Measurements from ENCODE around the gene LDAH.
"Not testable (repeated sequence)": the region's sequence is repeated elsewhere in the genome, so short reads cannot be mapped to it uniquely, and the experiment has no call there.

LDAH gene

GRCh38 chr2:20716164-20716563, 106.7 kb downstream of the LDAH start:
- DNase-seq: not testable (repeated sequence)

GRCh38 chr2:20714412-20714811, 108.5 kb downstream of the LDAH start:
- not testable (repeated sequence) for DNase-seq

GRCh38 chr2:20713585-20713984, 109.3 kb downstream of the LDAH start:
- DNase-seq: not testable (repeated sequence)

DNA sequence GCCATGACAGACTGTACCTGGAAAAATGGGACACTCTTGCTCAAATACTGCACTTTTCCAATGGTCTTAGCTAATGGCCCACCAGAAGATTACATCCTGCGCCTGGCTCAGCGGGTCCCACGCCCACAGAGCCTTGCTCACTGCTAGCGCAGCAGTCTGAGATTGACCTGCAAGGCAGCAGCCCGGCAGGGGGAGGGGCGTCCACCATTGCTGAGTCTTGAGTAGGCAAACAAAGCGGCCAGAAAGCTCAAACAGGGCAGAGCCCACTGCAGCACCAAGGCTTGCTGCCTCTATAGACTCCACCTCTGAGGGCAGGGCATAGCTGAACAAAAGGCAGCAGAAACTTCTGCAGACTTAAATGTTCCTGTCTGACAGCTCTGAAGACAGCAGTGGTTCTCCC, 111.3 kb downstream of the LDAH start:
- not testable (repeated sequence) for DNase-seq

DNA sequence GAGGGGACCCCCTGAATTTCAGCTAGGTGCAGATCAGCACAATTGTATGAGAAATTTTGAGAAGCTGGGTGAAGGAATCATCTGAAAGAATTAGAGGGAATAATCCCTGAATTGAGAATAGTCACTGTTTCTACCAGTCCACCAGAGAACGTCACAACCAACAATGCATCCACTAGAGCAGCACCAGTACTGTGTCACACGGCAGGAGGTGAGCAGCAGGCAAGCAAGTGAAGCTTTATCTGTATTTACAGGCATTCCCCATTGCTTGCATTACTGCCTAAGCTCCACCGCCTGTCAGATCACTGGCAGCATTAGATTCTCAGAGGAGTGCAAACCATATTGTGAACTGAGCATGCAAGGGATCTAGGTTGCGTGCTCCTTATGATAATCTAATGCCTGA, 115.3 kb downstream of the LDAH start:
- DNase-seq: no peak

- no peak for DNase-seq
These were observed 116.1 kb downstream of the LDAH start for GRCh38 chr2:20706786-20707185.

DNA sequence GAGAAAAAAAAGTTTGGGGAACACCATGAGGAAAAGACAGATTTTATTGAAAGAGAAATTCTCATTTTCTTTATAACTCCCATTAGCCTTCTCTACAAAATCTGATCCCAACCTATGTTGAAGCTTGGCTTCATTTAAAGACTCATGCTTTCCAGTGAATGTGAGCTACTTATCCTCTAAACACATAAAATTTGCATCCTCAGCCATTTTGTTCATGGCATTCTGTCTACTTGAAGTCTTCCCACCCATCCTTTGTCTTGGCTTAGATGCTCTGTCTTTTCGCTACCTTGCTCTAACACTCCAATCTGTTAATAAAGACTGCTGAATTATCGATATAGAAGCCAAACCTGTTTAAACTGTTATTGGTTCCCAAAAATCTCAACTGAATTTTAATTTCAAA, 116.7 kb downstream of the LDAH start:
- no peak for DNase-seq

DNA sequence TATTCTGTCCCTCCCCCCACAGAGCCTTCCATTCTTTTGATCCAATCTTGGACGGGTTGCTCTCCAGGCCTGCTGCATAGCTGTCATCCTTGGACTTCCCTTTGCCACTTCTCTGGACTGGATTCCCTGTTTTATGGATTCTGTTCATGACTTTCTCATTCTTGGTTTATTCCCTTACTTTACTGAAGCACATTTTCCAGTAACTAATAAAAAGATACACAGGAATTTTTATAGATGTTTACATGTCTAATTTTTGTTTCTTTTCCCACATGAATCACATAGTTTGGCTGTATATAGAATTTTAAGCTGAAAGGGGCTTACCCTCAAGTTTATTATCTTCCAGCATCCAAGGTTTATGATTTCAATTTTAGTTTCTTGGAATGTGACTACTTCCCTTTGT, 118.0 kb downstream of the LDAH start:
- DNase-seq: no peak

DNA sequence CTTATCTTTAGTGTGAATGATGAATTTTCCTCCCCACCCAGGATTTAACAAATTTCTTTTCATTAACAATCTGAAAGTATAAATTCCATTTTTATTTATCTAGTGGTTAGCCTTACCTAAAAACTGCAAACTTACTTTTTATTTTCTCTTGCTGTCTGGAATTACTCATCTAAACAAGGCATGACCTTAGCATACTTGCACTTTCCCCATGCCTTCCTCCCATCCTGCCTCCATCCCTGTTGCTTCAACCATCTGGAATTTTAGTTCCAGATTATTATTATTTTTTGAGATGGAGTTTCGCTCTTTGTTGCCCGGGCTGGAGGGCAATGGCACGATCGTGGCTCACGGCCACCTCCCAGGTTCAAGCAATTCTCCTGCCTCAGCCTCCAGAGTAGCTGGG, 120.3 kb downstream of the LDAH start:
- DNase-seq: no peak

DNA sequence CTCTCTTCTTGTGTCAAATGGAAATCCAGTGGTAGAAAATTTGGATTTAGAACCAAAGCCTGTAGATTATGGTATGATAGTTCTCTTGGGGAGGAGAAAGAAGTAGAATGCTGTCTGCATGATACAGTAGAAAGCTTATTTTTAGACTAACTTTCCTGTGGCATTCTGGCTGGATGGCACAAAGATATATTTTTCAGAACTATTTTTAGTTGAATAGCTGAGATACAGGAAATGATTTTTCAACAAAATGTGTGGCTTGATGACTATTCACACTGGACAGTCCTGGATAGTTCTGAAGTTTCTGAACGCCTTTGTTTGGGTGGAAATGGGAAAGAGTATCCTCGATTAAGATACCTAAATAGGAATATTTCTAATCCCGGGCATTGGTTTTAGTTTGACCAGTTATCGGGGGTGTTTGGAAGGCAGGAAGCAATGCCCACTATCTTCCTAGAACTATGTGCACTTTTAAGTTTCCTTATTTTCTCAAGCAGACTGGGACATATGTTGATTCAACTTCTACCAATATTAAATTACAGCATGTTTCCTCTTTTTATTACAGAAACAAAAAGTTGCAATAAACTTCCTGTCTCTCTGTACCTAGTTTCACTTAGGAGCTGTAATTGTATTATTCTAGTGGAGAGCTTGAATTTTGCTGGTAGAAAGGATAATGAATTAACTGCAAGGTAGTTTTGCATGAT, 123.8 kb downstream of the LDAH start:
- no peak for DNase-seq

- no peak for DNase-seq
These were observed 125.5 kb downstream of the LDAH start for GRCh38 chr2:20697322-20697934.

DNA sequence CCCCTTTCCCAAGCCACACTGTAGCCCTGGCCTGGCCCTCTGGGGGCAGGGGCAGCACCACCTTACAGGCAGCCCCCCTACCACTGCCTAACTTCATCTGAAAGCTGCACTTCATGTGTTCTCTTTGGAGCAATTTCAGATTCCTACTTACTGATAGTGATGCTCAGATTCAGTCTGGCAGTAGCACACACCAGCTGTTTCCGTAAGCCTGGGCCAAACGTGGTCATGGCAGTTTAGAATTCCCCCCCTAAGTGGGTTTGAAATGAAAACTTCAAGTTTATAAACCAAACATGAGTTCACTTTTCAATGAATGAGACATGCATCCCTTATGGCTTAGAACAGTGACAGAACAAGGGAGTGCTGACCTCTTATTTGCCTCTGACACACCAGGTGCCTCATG, 126.5 kb downstream of the LDAH start:
- no peak for DNase-seq

DNA sequence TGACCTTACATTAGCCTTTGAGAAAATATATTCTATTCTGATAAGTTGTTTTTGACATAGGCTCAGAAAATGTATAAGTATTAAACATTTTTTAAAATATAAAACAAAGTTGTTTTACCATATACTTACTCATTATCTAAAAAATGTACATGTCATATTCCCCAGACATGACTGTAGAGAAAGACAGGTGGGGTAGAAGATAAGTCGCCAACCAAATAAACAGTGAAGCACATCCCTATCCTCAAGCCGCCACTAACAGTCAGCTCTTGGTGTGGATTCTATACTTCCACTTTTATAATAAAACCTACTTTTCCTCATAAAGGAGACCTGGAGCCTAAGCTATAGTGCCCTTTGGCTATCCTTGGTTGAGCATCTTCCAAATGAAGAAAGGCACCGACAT, 129.6 kb downstream of the LDAH start:
- no peak for DNase-seq

- no peak for DNase-seq
These were observed 130.8 kb downstream of the LDAH start for GRCh38 chr2:20692081-20692480.

GRCh38 chr2:20691076-20691734, 131.7 kb downstream of the LDAH start:
- DNase-seq: no peak

DNA sequence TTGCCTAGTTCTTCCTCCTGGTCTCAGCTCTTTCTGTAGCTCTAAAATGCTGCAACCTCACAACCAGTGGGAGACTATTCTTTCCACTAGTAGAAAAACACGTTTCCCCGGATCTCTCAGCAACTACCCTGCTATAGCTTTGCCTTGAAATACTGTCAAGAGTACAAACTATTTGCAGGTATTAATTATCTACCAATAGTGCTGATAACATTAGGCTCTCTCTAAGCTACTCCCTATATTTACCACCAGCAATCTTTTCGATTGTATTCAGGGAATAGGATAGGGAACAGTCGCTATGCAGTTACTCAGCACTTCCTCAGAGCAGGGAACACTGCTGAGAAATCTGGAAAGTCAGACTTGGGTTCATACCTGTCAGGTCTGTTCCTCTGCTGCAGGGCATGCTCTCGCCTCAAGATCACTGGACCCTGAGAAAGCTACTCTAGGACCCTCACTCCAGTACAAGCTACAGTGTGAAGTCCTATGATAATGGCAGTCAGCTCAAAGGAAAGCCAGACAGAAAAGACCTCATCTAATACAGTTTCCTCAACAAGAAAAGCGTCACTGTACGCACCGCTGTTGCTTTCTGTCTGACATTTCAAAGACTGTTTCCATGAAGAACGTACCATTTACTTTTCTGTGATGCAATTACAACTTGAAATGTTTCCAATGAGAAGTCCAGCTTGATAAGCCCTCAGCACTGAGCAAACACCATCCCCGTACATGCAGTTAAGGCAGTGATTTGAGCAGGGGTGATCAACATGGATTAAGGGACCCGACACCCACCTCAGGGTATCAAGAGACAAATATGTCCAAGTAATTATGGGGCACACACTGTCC, 133.3 kb downstream of the LDAH start:
- no peak for DNase-seq

DNA sequence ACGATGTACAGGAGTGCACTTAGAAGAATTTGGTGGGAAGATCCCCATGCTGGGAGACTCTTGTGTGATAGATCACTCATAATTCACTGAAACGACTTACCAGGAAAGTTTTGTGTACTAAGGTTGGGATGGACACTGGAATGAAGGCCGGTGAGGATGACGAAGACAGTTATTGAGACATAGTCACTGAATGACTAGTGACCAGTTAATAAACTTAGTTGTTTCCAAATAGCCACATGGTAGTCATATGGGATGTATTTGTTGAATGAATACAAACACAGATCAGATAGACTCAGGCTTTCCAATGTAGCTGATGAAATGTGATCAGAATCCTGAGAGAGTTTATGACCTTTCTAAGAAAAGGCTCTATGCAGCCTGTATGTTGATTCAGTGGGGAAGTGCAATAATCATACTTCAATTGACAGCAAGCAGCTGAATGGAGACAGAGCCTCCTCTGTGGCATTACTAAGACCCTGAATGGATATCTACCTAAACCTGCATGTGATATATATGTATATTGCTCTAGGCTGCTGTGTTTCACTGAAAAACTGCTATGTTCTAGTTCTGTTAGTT, 135.6 kb downstream of the LDAH start:
- DNase-seq: no peak

DNA sequence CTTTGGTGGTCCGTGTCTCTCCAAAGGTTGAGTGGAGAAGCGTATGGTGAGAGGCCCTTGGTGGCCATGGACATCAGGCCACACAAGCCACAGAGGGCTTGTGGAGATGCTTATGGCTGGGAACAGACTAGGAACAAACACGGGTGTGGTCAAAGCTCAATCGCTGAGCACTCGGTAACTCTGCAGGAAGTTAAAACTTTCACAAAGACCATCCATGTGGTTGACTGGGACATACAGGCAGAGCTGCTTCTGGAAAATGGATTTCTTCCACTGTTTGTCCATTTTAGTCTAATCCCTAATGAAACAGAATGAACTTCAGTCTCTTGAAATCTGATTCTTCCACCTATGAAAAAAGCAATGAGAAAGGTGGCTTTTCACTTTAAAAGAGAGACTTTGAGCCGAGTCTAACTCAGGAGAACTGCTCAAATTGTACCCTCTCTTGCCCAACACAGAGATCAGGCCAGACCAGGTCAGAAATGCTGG, 138.3 kb downstream of the LDAH start:
- no peak for DNase-seq

DNA sequence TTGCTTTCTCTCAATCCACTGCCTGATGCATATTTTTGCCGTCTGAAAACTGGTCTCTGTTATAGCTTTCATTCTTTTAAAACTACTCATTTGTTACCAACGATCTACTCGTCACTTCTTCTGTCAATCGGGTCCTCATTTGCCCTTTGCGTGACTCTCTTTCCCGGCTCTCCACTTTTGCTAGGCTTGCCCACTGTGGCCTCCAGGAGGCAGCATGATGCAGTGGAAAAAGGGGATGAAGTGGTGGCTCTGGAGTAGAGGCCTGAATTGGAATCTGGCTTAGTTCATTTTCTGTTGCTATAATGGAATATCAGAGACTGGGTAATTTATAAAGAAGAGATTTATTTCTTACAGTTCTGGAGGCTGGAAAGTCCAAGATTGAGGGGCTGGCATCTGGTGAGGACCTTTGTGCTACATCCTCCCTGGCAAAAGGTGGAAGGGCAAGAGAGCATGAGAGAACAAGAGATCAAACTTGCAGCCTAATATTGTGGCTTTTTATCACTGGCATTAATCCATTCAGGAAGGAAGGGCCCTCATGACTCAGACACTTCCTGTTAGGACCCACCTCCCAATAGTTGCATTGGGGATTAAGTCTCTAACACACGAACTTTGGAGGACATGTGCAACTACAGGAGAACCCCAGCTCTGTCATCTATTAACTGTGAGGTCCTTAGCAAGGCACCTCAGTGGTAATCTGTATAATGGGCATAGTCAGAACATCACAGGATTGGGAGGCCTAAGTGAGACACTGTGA, 140.6 kb downstream of the LDAH start:
- DNase-seq: no peak

- no peak for DNase-seq
These were observed 142.0 kb downstream of the LDAH start for GRCh38 chr2:20680744-20681375.

DNA sequence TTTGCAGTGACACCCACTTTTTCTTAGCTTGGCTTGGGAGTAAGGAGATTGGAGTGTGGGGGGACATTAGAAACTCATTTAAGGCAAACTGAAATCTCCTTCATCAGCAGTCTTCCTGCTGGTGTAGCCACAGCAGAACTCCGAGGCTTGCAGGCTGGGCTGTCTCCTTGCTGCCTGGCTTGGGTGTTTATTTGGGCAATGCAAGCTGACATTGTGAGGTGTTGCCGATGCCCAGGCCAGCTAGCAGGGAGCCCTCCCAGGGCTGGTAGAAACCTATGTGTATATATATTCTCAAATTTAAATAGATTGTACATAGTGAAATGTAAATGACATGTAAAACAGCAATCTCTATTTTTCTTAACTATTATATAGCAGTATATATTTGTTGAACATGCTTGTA, 144.1 kb downstream of the LDAH start:
- DNase-seq: no peak

DNA sequence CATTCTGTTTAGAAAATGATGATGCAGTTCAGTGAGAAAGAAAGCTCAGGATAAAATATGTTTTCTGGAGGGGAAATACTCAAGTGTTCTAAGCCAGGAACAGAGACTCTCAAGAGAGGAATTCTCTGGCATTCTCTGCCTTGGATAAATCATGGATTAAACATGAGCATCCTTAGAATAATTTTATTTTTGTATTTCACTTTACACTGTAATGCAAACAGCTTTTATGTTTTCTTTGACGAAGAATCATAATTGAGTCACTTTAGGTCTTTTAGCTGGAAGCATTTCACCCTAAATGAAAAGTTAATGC, 144.9 kb downstream of the LDAH start:
- no peak for DNase-seq
